NCI-H345 treated with DMSO at 0.1 percent for 48 hours (cell line): Measurements from ENCODE around the gene ADRA1B.

ENCODE experiments used
- DNase-seq: peaks from one replicate; lab custom pipeline; 2025; ENCODE audit not compliant: unreplicated experiment; lab: John Stamatoyannopoulos, UW

The ADRA1B gene

DNA sequence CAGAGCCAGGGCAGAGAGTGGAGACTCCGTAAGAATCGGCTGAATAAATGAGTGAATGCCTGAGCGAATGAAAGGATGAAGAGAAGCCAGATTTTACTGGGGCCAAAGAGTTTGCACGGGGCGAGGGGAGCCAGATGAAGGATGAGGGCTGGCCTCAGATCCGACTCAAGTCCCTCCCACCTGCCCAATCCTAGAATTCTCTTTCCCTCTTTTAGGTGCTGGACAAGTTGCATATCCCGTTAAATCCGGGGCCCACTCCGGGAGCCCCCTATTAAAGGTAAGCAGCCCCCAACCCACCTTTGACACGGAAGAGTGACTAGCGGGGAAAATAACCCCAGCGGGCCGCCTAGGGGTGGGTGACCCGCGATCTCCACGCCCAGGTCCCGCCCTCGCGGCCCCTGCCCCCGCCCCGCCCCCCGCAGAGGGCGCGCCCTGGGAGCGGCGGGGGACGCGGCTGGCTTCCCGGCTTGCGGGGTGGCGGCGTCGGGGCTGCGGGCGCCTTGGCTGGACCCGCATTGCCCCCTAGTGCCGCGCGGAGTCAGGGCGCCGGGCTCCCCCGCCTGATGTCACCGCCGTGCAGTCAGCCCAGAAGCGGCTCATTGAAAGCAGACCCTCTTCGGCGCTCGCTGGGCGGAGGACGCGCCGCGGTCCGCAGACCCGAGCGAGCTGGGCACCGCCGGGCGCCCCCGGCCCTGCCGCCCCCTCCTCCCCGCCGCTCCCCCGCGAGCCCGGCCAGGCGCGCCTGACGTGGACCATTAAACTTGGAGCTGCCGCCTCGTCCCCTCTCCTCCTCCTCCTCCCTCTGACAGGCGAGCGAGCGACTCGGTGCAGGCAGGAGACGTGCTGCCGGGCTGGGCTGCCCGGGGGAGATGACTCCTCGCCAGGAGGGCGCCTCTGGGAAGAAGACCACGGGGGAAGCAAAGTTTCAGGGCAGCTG lies at the start of gene ADRA1B:
Gene ADRA1B, plus strand, starts transcription at position 579 of the 937 bp plus-strand sequence. CDS start 424 bp downstream, outside the sequence.
- DNase-seq: no peak

GRCh38 chr5:159873680-159874079 lies 42.6 kb upstream of the ADRA1B start:
- DNase-seq: no peak

DNA sequence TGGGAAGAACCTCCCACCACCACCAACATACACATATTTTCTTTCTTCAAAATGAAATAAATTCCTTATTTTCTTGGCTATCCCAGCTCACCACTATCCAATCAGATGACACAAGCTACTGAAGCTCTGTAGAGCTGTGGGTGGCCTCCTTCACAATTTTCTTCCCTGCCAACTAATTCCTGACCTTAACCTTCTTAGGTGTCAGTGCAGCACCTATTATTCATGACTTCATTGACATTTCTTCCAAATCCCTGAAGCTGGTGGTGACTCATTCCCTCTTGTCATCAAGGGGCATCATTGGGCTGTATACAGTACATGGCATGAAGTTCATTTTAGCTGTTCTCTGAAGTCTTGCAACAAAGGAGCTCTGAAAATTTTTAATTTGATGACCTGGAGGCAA lies 42.0 kb upstream of the ADRA1B start:
- no peak for DNase-seq

GRCh38 chr5:159877016-159877415 lies 39.3 kb upstream of the ADRA1B start:
- no peak for DNase-seq

GRCh38 chr5:159877894-159878448 lies 38.3 kb upstream of the ADRA1B start:
- no peak for DNase-seq

DNA sequence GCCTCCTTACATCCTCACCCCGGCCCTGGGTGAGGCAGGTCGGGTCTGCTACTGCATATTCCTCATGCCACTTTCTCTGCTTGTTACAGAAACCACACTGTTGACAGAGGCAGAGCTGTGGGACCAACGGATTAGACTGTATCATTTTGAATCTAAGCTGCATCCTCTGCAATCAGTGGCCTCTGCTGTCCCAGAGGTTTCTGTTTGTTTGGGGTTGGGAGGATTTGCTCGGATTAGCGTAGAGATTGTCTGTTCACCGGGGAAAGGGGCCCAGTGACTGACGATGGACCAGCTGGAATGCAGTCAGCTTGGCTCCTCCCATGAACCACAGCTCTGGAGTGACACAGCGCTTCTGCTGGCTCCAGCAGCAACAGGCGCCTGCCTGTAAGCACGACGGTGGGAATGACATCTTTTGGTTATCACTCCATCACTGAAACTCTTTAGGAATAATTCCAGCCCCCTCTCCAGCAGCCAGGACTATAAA lies 37.3 kb upstream of the ADRA1B start:
- DNase-seq: no peak

DNA sequence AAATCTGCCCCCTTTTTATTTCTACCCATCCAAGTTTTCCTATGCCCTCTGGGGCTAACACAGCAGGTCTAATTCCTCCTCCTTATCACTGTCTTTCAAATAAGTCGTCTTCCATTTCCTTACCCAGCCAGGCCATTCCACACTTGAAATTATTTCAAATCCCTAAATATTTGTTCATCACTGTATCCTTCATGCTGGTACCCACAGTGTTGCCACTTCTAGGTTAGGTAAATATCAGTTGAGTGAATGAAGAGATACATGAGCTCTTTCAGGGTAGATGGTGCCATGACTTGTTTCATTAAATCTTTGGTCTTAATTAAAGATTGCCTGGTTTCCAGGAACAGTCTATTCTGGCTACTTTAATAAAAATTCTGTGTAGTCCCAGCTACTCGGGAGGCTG lies 35.6 kb upstream of the ADRA1B start:
- no peak for DNase-seq

DNA sequence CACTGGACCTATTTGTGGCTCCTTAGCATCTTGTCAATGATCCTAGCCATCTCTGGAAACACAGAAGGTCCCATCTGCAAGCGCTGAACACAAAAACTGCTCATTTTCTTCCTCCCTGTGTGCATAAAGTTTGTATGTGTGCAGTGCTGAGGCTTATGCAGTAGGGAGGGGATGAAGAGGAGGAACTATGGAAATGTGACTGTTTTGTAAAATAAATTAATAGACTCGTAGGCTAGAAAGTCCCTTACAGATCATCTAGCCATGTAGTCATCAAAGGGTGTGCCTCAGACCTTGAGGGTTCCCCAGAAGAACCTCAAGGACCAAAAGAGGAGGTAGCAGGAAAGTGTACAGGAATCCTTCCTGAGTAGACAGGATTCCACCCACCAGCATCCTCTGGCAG lies 34.3 kb upstream of the ADRA1B start:
- DNase-seq: no peak

GRCh38 chr5:159883522-159883950 lies 32.7 kb upstream of the ADRA1B start:
- DNase-seq: no peak

DNA sequence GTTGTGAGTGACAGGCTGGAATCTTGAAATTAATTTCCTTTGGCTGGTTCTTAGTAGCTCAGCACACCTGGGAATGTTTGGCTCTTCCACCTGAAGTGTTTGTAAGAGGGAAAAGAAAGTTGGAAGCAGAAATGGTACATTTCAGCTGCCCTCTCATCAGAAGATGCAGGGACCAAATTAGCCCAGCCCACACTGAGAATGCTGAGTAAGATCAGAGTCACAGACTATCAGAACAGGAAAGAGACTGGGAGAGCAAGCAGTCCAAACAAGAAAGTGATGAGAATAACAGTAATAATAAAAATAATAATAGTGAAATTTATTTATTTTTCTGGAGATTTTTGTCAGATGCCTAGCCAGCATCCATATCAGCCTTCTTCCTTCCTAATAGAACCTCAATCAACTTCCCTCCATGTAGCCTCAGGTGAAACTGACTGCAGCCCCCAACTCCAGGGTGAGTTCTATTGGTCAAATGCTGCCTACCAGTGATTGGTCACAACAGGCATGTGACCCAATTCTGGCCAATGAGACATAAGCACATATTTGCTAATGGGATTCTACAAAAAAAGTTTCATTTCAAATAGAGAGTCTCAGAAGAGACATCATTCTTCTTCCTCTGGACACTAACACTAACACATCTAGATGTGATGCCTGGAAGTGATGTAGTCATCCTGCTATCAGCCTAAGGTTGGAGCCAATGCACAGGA lies 31.2 kb upstream of the ADRA1B start:
- DNase-seq: no peak

DNA sequence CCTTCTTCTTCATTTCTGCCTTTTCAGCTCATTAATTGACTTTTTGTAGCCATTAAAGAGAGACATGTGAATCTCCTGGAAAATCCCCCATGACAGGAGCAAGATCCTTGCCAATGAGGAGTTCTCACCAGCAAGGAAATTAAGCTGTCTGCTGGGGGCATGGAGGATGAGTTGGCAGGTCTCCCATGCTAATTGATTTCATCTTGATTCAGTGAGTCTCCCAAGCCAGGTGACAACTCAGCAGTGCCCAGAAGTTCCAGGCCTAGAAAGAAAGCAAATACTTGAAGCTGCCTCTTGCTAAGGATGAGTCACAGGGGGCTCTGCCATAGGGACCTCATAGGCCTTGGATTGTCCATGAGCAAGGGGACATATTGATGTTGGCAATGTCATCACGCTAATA lies 30.0 kb upstream of the ADRA1B start:
- DNase-seq: no peak

DNA sequence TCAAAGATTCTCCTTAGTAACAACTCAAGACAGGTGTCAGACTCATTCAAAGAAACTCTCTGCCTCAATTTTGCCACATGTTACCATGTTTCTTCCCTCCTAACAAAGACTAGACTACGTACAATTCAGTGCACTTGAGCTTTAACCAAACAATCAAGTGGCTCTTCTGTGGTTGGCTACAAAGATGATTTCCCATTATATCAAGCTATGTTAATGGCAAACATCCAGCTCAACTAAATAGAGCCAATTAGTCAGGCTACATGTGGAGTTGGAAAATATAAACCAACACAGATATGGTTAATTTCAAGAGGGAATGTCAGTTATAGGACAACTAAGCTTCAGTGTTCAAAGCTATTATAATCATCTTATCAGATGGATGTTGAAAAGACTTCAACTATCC lies 29.2 kb upstream of the ADRA1B start:
- DNase-seq: no peak

GRCh38 chr5:159888860-159889259 lies 27.4 kb upstream of the ADRA1B start:
- DNase-seq: no peak

GRCh38 chr5:159890141-159890540 lies 26.1 kb upstream of the ADRA1B start:
- no peak for DNase-seq

GRCh38 chr5:159891371-159891770 lies 24.9 kb upstream of the ADRA1B start:
- DNase-seq: no peak

DNA sequence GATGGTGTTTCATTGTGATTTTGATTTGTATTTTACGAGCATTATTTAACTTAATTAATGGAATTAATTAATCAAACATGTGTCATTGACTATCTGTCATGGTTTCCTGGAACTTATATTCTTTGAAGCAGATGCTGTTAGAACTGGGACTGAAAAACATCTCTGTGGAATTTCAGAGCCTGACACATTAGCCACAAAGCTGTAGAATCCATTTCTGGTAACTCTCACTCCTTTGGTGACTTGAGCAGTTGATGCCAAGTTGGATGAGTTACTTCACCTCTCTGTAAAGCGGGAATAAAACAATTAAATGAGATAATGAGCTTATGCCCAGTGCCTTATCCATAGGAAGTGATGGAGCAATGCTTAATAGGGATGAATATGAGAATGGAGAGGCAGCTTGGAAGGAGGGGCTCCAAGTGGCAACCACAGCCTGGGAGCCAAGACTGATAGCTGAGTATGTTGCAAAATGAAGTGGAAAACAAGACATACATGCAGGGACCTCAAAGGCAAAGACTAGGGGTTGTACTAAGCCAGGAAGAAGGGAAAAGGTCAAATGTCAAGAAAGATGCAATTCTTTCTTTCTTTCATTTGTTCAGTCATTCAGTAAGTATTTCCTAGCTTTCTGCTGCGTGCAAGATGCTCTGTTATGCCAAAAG lies 23.1 kb upstream of the ADRA1B start:
- no peak for DNase-seq

GRCh38 chr5:159894149-159894720 lies 22.0 kb upstream of the ADRA1B start:
- DNase-seq: no peak

DNA sequence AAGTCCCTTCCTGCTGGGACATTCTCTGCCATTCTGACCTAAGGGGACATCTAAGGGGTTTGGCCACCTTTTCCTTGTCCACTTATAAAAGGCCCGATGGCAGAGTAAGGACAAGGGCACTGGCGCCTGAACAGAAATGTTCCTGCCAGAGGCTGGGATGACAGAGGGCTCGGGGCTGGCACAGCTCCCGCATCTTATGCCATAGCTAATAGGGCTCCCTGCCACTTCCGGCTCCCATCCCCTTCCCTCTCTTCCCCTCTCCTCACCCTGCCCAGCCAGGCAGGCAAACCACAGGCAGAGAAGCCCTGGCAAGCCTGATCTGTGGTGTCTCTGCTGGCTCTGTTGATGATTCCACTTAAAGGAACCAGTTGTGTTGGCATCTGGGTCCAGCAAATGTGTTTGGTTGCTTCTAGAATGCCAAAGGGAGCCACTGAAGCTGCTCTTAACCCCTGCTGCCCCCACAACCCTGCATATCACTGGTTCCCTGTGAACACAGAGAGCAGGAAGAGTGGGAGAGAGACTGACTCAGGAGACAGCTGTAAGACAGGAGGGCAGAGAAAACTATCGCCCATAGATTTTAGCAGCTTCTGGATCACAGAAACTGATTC lies 18.4 kb upstream of the ADRA1B start:
- DNase-seq: no peak

- no peak for DNase-seq
Observed at GRCh38 chr5:159899067-159900049, 16.9 kb upstream of the ADRA1B start.
